OCI-LY7 (cell line): ENCODE data around the gene CD3G. TPM values are rescaled to one million over a fixed set of nuclear protein-coding genes. Genes with fewer than 3 reads are reported as not detected.
A peak's percentile ranks its signal among the peaks of the same experiment; 100 is the strongest.

Source experiments
- BruUV-seq: library from RNA; stranded (reverse); fragments of 400-500 nt; replicated peaks from 2 replicates; lab custom pipeline; 2021; lab: Mats Ljungman, UMichigan
- CTCF ChIA-PET: fragments of 300-600 bp; sonication (Branson Sonifier 250); formaldehyde crosslinking; loops from one replicate; lab custom pipeline; 2022; ENCODE audit warnings: antibody characterized with exemption; ENCODE audit not compliant: unreplicated experiment; lab: Charles Lee
- POLR2A ChIA-PET: fragments of 300-600 bp; sonication (Branson Sonifier 250); formaldehyde crosslinking; loops from one replicate; lab custom pipeline; 2022; ENCODE audit warnings: antibody characterized with exemption; lab: Charles Lee
- DNase-seq: peaks from one replicate; pipeline ENCODE4 v3.0.0-alpha.2; 2015; ENCODE audit warnings: low spot score
- H2AFZ ChIP-seq: fragments of 200-600 bp; sonication (generic), shearing (Covaris generic); 2 replicates; pipeline ENCODE4 v1.6.1; 2014; ENCODE audit warnings: mild to moderate bottlenecking, antibody characterized with exemption, low read length, moderate library complexity
- H3K27ac ChIP-seq: fragments of 200-600 bp; sonication (generic); 2 replicates; pipeline ENCODE4 v1.5.1; 2014; ENCODE audit warnings: mixed run types, low read depth, mild to moderate bottlenecking, moderate library complexity, low read length, inconsistent platforms; ENCODE audit not compliant: poor library complexity, severe bottlenecking
- H3K36me3 ChIP-seq: fragments of 200-600 bp; sonication (generic); 2 replicates; pipeline ENCODE4 v1.6.1; 2014; ENCODE audit warnings: mild to moderate bottlenecking, antibody characterized with exemption, low read length, moderate library complexity, mixed read lengths; ENCODE audit not compliant: insufficient read depth
- H3K4me1 ChIP-seq: fragments of 200-600 bp; sonication (generic); 2 replicates; pipeline ENCODE4 v1.5.1; 2014; ENCODE audit warnings: mild to moderate bottlenecking, low read length; ENCODE audit not compliant: insufficient read depth, poor library complexity, severe bottlenecking
- H3K4me2 ChIP-seq: fragments of 200-600 bp; sonication (generic); 2 replicates; pipeline ENCODE4 v1.6.1; 2014; ENCODE audit warnings: mild to moderate bottlenecking, low read length
- H3K4me3 ChIP-seq: fragments of 200-600 bp; sonication (generic); 2 replicates; pipeline ENCODE4 v1.5.1; 2014; ENCODE audit warnings: mild to moderate bottlenecking, low read depth, low read length; ENCODE audit not compliant: poor library complexity, severe bottlenecking
- H3K79me2 ChIP-seq: fragments of 200-600 bp; sonication (generic); 2 replicates; pipeline ENCODE4 v1.6.1; 2016; ENCODE audit warnings: low read depth, mild to moderate bottlenecking, low read length, moderate library complexity, mixed read lengths; ENCODE audit not compliant: insufficient read depth
- H3K9me2 ChIP-seq: fragments of 200-600 bp; sonication (generic); 2 replicates; pipeline ENCODE4 v1.6.1; 2016; ENCODE audit warnings: mild to moderate bottlenecking, low read length, mixed read lengths; ENCODE audit not compliant: insufficient read depth
- H3K9me3 ChIP-seq: fragments of 200-600 bp; sonication (generic); 2 replicates; pipeline ENCODE4 v1.6.1; 2014; ENCODE audit warnings: mild to moderate bottlenecking, mixed run types, low read length, mixed read lengths
- H4K20me1 ChIP-seq: fragments of 200-600 bp; sonication (generic); 2 replicates; pipeline ENCODE4 v1.6.1; 2014; ENCODE audit warnings: mild to moderate bottlenecking, antibody characterized with exemption, low read length, moderate library complexity, mixed read lengths; ENCODE audit not compliant: insufficient read depth
- CTCF ChIP-seq: fragments of 200-600 bp; sonication (generic); conservative IDR thresholded peaks from 2 replicates; pipeline ENCODE4 v1.5.1; 2014; ENCODE audit warnings: mild to moderate bottlenecking, antibody characterized with exemption, low read length, moderate library complexity, mixed read lengths
- EZH2phosphoT487 ChIP-seq: fragments of 200-600 bp; sonication (generic); IDR thresholded peaks from 2 replicates; pipeline ENCODE4 v1.6.1; 2018; ENCODE audit warnings: low read depth, borderline replicate concordance, mild to moderate bottlenecking, mixed run types, antibody characterized with exemption, low read length, moderate library complexity, mixed read lengths
- intact Hi-C: fragments of 100-400 bp; cut with micrococcal nuclease; formaldehyde crosslinking; loops from one replicate; pipeline ENCODE4 v1.10.0; 2022; ENCODE audit not compliant: unreplicated experiment
- total RNA-seq, 2 experiments: library from RNA; depleted of rRNA in 1 of 2; stranded (reverse); fragments of >200 nt in 1 of 2; shearing (Covaris generic) in 1 of 2; gene quantifications; 2 replicates each; pipeline ENCODE4 v1.2.3, GENCODE V29; 2014 to 2022

CD3G gene
- total RNA-seq, 2 experiments from 2014 or later, result not detected

DNA sequence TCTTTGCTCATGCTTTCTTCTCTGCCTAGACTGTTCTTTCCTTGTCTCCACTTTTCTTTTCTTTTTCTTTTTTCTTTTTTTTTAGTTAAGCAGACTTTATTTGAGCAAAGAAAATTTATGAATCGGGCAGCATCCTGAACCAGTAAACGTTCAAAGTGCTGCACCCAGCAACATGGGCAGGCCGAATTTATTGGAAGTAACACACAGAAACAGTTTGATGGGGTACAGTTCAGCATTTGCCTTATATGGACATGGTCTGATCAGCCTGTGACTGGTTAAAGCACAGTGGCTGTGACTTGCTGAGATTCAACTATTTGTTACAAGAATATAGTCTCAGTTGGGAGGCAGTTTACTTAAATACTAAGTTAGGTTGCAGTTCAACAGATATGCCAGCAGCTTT lies 23.6 kb upstream of the CD3G start:
- no TSS peak for BruUV-seq
- Histone ChIP-seq H3K4me1 (peaks cover 57% of the 10 kb centered on the region), H2AFZ (peak overlapping the region; percentile 30; the same call in 1 of the 2 replicates), H3K4me3 (no peak overlapping the region), H4K20me1 (no peaks in the 10 kb centered on the region), H3K9me3 (peaks cover 13% of the 10 kb centered on the region; the same call in 1 of the 2 replicates), H3K79me2 (no peaks in the 10 kb centered on the region), H3K4me2 (no peak overlapping the region), H3K9me2 (no peaks in the 10 kb centered on the region), H3K27ac (no peak overlapping the region), H3K36me3 (no peaks in the 10 kb centered on the region)
- CTCF ChIA-PET, result no interaction called here
- intact Hi-C loops, result no loop called here
- no peak for DNase-seq
- no peak for TF ChIP-seq EZH2phosphoT487
- POLR2A ChIA-PET, result interaction anchor here (0.8 to 1.0 kb wide), 3 partner anchors 9 to 111 kb away, joined by 3 to 4 read pairs (median 3); no protein-coding TSS in a partner anchor

DNA sequence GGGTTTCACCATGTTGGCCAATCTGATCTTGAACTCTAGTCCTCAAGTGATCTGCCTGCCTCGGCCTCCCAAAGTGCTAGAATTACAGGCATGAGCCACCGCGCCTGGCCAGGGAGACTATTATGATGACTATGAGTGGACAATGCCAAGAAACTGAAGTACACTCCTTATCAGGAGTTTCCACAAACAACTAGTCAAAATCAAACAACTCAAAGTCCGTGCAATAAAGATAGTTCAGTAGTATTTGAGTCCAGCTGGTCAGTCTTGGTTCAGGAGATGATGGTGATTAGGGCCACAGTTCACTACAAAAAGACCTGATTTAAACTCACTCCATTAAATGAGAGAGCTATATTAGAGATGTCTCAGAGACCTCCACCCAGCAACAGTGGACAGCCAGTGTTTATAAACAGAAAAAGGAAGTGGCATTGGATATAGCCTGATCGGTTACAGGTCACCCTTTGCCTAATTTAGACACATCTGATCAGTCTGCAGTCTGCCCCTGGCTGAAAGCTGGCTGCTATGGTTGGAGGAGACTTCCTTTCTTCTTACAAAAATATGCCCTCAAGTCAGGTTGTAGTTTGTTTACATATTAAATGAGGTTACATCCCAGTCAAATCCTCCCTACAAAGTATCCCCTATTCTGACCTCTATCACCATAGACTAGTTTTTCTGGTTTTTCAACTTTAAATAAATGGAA lies 22.6 kb upstream of the CD3G start:
- no peak overlapping the region for H3K4me3 ChIP-seq
- H3K36me3 ChIP-seq, result no peaks in the 10 kb centered on the region
- H4K20me1 ChIP-seq, result no peaks in the 10 kb centered on the region
- intact Hi-C loops, result no loop called here
- TF ChIP-seq CTCF (no peak), EZH2phosphoT487 (no peak)
- H3K9me2 ChIP-seq, result no peaks in the 10 kb centered on the region
- no peak for DNase-seq
- ChIA-PET POLR2A (interaction anchor here (0.7 to 1.0 kb wide), 3 partner anchors 10 to 839 kb away, joined by 3 read pairs; no protein-coding TSS in a partner anchor), CTCF (no interaction called here)
- BruUV-seq, result no TSS peak
- peak overlapping the region; percentile 6 for H3K27ac ChIP-seq
- peak overlapping the region; percentile 27 for H3K4me2 ChIP-seq
- H2AFZ ChIP-seq, result peak overlapping the region; percentile 81
- H3K9me3 ChIP-seq, result peaks cover 13% of the 10 kb centered on the region; the same call in 1 of the 2 replicates
- no peaks in the 10 kb centered on the region for H3K79me2 ChIP-seq
- peaks cover 47% of the 10 kb centered on the region for H3K4me1 ChIP-seq

- Histone ChIP-seq H3K4me3 (no peak overlapping the region), H4K20me1 (no peaks in the 10 kb centered on the region), H2AFZ (no peak overlapping the region), H3K4me2 (no peak overlapping the region), H3K79me2 (no peaks in the 10 kb centered on the region), H3K36me3 (no peaks in the 10 kb centered on the region), H3K9me3 (peaks cover 13% of the 10 kb centered on the region; the same call in 1 of the 2 replicates), H3K4me1 (peaks cover 37% of the 10 kb centered on the region), H3K27ac (no peak overlapping the region), H3K9me2 (no peaks in the 10 kb centered on the region)
- POLR2A ChIA-PET, result no interaction called here
- CTCF ChIA-PET, result no interaction called here
- intact Hi-C loops, result no loop called here
- BruUV-seq, result no TSS peak
- TF ChIP-seq CTCF (no peak), EZH2phosphoT487 (no peak)
- no peak for DNase-seq
These were observed 21.4 kb upstream of the CD3G start for GRCh38 chr11:118322721-118323120.
